Measurements from ENCODE around the gene XIRP1. TPM values are rescaled to one million over a fixed set of nuclear protein-coding genes. Genes with fewer than 3 reads are reported as not detected.

The XIRP1 gene
- polyA plus RNA-seq, 1 experiment: 0.04 TPM

DNA sequence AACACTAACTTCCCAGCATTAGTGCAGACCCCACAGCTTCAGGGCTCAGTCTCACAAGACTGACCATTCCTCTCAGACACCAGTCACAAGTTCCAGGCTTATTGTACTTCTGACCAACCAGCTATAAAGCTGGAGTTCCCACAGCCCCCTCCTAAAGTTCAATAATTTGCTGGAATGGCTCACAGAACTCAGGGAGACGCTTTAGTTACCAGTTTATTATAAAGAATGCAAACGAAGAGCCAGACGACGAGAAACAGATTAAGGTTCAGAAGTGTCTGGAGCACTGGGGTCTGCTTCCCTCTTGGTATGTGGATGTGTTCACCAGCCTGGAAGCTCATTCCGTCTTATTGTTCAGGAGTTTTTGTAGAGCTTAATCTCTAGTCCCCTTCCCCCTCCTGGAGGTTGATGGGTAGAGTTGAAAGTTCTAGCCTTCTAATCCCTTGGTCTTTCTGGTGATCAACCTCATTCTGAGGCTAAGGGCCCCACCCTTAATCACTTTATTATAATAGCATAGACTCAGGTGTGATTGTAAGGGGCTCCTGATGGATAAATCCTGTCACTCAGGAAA, 34.2 kb downstream of the XIRP1 start:
- TF ChIP-seq, protein P1, sequence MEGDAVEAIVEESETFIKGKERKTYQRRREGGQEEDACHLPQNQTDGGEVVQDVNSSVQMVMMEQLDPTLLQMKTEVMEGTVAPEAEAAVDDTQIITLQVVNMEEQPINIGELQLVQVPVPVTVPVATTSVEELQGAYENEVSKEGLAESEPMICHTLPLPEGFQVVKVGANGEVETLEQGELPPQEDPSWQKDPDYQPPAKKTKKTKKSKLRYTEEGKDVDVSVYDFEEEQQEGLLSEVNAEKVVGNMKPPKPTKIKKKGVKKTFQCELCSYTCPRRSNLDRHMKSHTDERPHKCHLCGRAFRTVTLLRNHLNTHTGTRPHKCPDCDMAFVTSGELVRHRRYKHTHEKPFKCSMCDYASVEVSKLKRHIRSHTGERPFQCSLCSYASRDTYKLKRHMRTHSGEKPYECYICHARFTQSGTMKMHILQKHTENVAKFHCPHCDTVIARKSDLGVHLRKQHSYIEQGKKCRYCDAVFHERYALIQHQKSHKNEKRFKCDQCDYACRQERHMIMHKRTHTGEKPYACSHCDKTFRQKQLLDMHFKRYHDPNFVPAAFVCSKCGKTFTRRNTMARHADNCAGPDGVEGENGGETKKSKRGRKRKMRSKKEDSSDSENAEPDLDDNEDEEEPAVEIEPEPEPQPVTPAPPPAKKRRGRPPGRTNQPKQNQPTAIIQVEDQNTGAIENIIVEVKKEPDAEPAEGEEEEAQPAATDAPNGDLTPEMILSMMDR (IDR thresholded peaks at IDR 0.05; ENCODE audit: insufficient read depth, low read depth, low read length): no peak
- ChIA-PET CTCF (interaction anchor here (0.6 to 1.5 kb wide), 2 partner anchors 34 kb away, joined by 3 read pairs; no protein-coding TSS in a partner anchor), POLR2A (no interaction called here)

DNA sequence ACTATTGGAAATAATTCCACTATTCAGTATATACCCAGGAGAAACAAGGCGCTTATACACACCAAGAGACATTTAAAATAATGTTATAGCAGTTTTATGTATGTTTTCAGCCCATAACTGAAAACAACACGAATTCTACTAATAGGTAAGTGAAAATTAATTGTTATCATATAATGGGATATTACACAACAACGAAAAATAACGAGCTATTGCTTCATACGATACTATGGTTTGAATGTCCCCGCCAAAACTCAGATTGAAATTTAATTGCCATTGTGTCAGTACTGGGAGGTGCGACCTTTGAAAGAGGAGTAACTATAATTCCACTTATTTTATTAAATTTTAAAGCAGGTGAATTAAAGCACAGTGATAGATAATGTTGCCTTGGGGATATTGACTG, 35.0 kb downstream of the XIRP1 start:
- ChIA-PET CTCF (no interaction called here), POLR2A (no interaction called here)
- H3K36me3 ChIP-seq (ENCODE audit: control insufficient read depth, insufficient read depth, low read length): no peaks in the 10 kb centered on the region
- H3K27me3 ChIP-seq (ENCODE audit: control insufficient read depth, insufficient read depth, low read length): no peaks in the 10 kb centered on the region
- H3K4me3 ChIP-seq (ENCODE audit: low read depth, low read length): no peak overlapping the region
- DNase-seq (ENCODE audit: low read depth): no peak
- TF ChIP-seq, protein P1 (IDR thresholded peaks at IDR 0.05; ENCODE audit: insufficient read depth, low read depth, low read length): no peak

More for the DNA sequence above, 34.2 kb downstream of the XIRP1 start:
- H3K36me3 ChIP-seq (ENCODE audit: control insufficient read depth, insufficient read depth, low read length): no peaks in the 10 kb centered on the region
- H3K4me3 ChIP-seq (ENCODE audit: low read depth, low read length): no peak overlapping the region
- no peak for DNase-seq (ENCODE audit: low read depth)
- no peaks in the 10 kb centered on the region for H3K27me3 ChIP-seq (ENCODE audit: control insufficient read depth, insufficient read depth, low read length)

DNA sequence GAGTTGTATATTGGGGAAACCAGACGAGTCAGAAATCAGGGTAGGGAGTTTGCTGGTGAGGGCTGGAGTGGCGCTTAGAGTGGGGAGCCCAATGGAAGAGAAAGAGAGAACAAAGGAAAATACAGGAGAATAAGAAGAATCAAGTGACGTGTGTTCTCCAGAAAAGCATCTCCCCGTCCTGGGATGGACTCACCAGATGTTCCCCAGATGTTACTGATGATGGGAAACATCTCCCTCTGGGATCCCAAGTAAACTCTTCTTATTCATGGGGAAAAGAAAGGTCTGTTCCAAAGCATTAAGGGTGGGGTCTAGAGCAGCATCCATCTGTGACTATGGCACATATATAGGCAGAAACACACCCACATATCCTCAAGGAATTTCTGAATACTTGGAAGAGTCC, 36.0 kb downstream of the XIRP1 start:
- no peaks in the 10 kb centered on the region for H3K27me3 ChIP-seq (ENCODE audit: control insufficient read depth, insufficient read depth, low read length)
- POLR2A ChIA-PET: no interaction called here
- CTCF ChIA-PET: no interaction called here
- no peak for DNase-seq (ENCODE audit: low read depth)
- TF ChIP-seq, protein P1 (IDR thresholded peaks at IDR 0.05; ENCODE audit: insufficient read depth, low read depth, low read length): no peak
- no peaks in the 10 kb centered on the region for H3K36me3 ChIP-seq (ENCODE audit: control insufficient read depth, insufficient read depth, low read length)
- H3K4me3 ChIP-seq (ENCODE audit: low read depth, low read length): no peak overlapping the region

DNA sequence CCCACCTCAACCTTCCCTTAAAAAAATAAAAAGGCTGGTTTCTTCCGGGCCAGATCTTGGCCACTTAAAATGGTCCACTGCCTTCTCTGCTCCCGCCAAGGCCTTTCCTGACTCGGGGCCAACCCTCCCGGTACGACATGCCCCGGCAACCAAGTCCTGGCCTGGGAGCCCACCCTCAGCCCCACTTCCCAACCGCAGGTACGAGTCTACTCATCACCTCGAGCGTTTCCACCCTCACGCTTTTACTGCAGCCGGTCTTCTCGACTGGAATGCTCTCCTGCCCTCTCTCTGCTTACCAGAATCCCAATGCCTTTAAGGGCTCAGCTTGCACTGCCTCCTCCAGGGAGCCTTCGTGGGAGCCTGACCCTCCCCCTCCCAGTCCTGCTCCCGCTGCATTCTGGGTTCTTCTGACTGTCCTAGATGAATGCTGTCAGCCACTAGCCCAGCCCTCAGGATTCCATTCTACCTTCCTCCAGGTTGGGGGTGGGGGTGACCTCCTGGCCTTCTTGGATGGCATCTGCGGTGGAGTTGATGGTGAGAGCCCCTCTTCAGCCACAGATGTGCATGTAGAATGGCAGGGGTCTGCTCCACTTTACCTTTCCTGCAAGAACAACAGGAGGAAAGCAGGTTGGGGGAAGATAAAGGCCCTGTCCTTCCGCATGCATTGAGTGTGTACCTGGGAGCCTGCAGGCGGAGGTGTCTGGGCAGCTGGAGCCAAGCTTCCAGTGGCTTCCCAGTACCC, 37.9 kb downstream of the XIRP1 start:
- no peaks in the 10 kb centered on the region for H3K36me3 ChIP-seq (ENCODE audit: control insufficient read depth, insufficient read depth, low read length)
- POLR2A ChIA-PET: no interaction called here
- no peaks in the 10 kb centered on the region for H3K27me3 ChIP-seq (ENCODE audit: control insufficient read depth, insufficient read depth, low read length)
- DNase-seq (ENCODE audit: low read depth): no peak
- TF ChIP-seq, protein P1 (IDR thresholded peaks at IDR 0.05; ENCODE audit: insufficient read depth, low read depth, low read length): no peak
- CTCF ChIA-PET: interaction anchor here (0.7 to 0.9 kb wide), 2 partner anchors 69 to 135 kb away, joined by 3 to 4 read pairs; no protein-coding TSS in a partner anchor
- no peak overlapping the region for H3K4me3 ChIP-seq (ENCODE audit: low read depth, low read length)

DNA sequence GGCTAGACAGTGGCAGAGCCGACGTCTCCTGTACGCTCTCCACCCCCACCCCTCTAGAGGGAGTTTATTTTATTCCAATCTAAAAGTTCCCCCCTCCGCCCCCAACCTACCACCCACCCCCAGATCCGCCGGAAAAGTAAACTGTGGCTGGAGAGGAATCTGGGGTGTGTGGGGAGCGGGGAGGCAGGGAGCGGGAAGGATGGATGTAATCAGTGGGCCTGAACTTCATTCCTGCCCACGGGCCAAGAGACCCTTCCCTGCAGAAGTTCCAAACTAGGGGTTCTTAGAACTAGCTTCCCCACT, 38.5 kb downstream of the XIRP1 start:
- CTCF ChIA-PET: interaction anchor here (0.7 kb wide), 1 partner anchor 69 kb away, joined by 4 read pairs; no protein-coding TSS in a partner anchor
- Histone ChIP-seq H3K36me3 (ENCODE audit: control insufficient read depth, insufficient read depth, low read length) (no peaks in the 10 kb centered on the region), H3K4me3 (ENCODE audit: low read depth, low read length) (peak overlapping the region; percentile 40), H3K27me3 (ENCODE audit: control insufficient read depth, insufficient read depth, low read length) (no peaks in the 10 kb centered on the region)
- DNase-seq (ENCODE audit: low read depth): no peak
- POLR2A ChIA-PET: no interaction called here
- TF ChIP-seq, protein P1 (IDR thresholded peaks at IDR 0.05; ENCODE audit: insufficient read depth, low read depth, low read length): no peak

All from BJ (cell line).